OCI-LY1 (cell line): ENCODE measurements around the gene CYB5R4.

Experiments used
- CTCF ChIP-seq: fragments of 200-600 bp; sonication (generic), shearing (Covaris generic); IDR thresholded peaks from 2 replicates; pipeline ENCODE4 v1.5.1; 2017; ENCODE audit warnings: mild to moderate bottlenecking, antibody characterized with exemption, low read length, moderate library complexity, mixed read lengths
- EZH2 ChIP-seq: fragments of 200-600 bp; sonication (generic), shearing (Covaris generic); IDR thresholded peaks from 2 replicates; pipeline ENCODE4 v1.8.0; 2017; ENCODE audit warnings: borderline replicate concordance, mixed run types, mild to moderate bottlenecking, antibody characterized with exemption, low read length, moderate library complexity, mixed read lengths

GRCh38 chr6:83872386-83873118, 13.1 kb downstream of the CYB5R4 start:
- TF ChIP-seq CTCF: no peak
- TF ChIP-seq EZH2: no peak
